Naive B cell (primary cell): Measurements from ENCODE around the gene KLHL21. TPM values are rescaled to one million over a fixed set of nuclear protein-coding genes. Genes with fewer than 3 reads are reported as not detected.
"Not testable (repeated sequence)": the region's sequence is repeated elsewhere in the genome, so short reads cannot be mapped to it uniquely, and the experiment has no call there.

Source experiments
- ATAC-seq, 2 donors: fragments of 150-1000 bp; cut with Tn5 transposase; 2 replicates each; pipeline ENCODE4 v1.10.0; 2021; ENCODE audit warnings: low read depth in 2 of 2, mild to moderate bottlenecking in 2 of 2, moderate library complexity in 2 of 2
- DNase-seq: peaks from one replicate; pipeline ENCODE4 v3.0.0; 2022
- H3K27ac Mint-ChIP-seq, 6 donors: one replicate each; pipeline ENCODE4 v1.8.0; 2020 to 2022; ENCODE audit warnings: mild to moderate bottlenecking in 6 of 6, mixed read lengths in 6 of 6, moderate library complexity in 5 of 6, inconsistent platforms in 2 of 6
- H3K27me3 Mint-ChIP-seq, 3 donors: one replicate each; pipeline ENCODE4 v1.8.0; 2021 to 2022; ENCODE audit warnings: mixed read lengths in 3 of 3, mild to moderate bottlenecking in 1 of 3
- H3K36me3 Mint-ChIP-seq, 2 donors: one replicate each; pipeline ENCODE4 v1.8.0; 2020 to 2022; ENCODE audit warnings: mixed read lengths in 2 of 2, inconsistent platforms in 1 of 2, mild to moderate bottlenecking in 1 of 2
- H3K4me1 Mint-ChIP-seq, 3 donors: one replicate each; pipeline ENCODE4 v1.8.0; 2020 to 2022; ENCODE audit warnings: mixed read lengths in 3 of 3, inconsistent platforms in 1 of 3, mild to moderate bottlenecking in 1 of 3, moderate library complexity in 1 of 3
- H3K4me3 Mint-ChIP-seq, 8 donors: one replicate each; pipeline ENCODE4 v1.8.0; 2020 to 2022; ENCODE audit warnings: mild to moderate bottlenecking in 8 of 8, mixed read lengths in 8 of 8, moderate library complexity in 8 of 8, inconsistent platforms in 2 of 8
- H3K9me3 Mint-ChIP-seq, 7 donors: one replicate each; pipeline ENCODE4 v1.8.0; 2020 to 2022; ENCODE audit warnings: mixed read lengths in 7 of 7, mild to moderate bottlenecking in 5 of 7, inconsistent platforms in 2 of 7, moderate library complexity in 1 of 7
- polyA plus RNA-seq, 6 donors: library from polyadenylated mRNA; unstranded; fragments of 300-500 nt; fragmentation: Illumina TruSeq; gene quantifications; one replicate each; pipeline ENCODE4 v1.2.3, GENCODE V29; 2021; ENCODE audit warnings: low read depth in 6 of 6

The KLHL21 gene
- polyA plus RNA-seq, 6 donors from 2014 or later = 9.7 to 17.9 (median 10.5) TPM

- H3K36me3 Mint-ChIP-seq = no peaks in the 10 kb centered on the region
- no peak for ATAC-seq
- no peak overlapping the region for H3K27ac Mint-ChIP-seq
- no peaks in the 10 kb centered on the region for H3K9me3 Mint-ChIP-seq
- no peak overlapping the region for H3K4me3 Mint-ChIP-seq
- peaks cover 0 to 8% (median 0%) of the 10 kb centered on the region in 3 donors for H3K27me3 Mint-ChIP-seq
- peaks cover 0 to 7% (median 0%) of the 10 kb centered on the region in 3 donors for H3K4me1 Mint-ChIP-seq
- DNase-seq = no peak
Observed at GRCh38 chr1:6560267-6560666, 42.4 kb downstream of the KLHL21 start.

GRCh38 chr1:6559161-6559560 lies 43.5 kb downstream of the KLHL21 start:
- not testable (repeated sequence) for H3K27ac Mint-ChIP-seq, DNase-seq, ATAC-seq, H3K9me3 Mint-ChIP-seq, H3K36me3 Mint-ChIP-seq, H3K27me3 Mint-ChIP-seq
- H3K4me3 Mint-ChIP-seq = peak overlapping the region in 1 of 8 donors; percentile 21
- H3K4me1 Mint-ChIP-seq = peaks cover 0 to 14% (median 5%) of the 10 kb centered on the region in 3 donors

GRCh38 chr1:6557597-6557996 lies 45.1 kb downstream of the KLHL21 start:
- ATAC-seq (no peak), DNase-seq (no peak)
- no peaks in the 10 kb centered on the region for H3K9me3 Mint-ChIP-seq
- H3K27ac Mint-ChIP-seq = peak overlapping the region in 1 of 6 donors; percentile 51
- peak overlapping the region in 1 of 8 donors; percentile 68 for H3K4me3 Mint-ChIP-seq
- H3K36me3 Mint-ChIP-seq = no peaks in the 10 kb centered on the region
- H3K27me3 Mint-ChIP-seq = peaks cover 0 to 8% (median 0%) of the 10 kb centered on the region in 3 donors
- peaks cover 6 to 24% (median 10%) of the 10 kb centered on the region in 3 donors for H3K4me1 Mint-ChIP-seq

GRCh38 chr1:6554907-6555778 lies 47.5 kb downstream of the KLHL21 start, which contains the start of gene TAS1R1:
TAS1R1 (plus strand) TSS chr1:6555307; CDS start chr1:6555374, 67 bp downstream.
- no peak for ATAC-seq
- H3K27ac Mint-ChIP-seq = peak within 1 kb of the TSS; percentile 59 to 87 (median 78)
- H3K36me3 Mint-ChIP-seq = no peaks in the 10 kb centered on the region
- H3K27me3 Mint-ChIP-seq = no peaks in the 10 kb centered on the region
- H3K4me3 Mint-ChIP-seq = peak within 1 kb of the TSS; percentile 78 to 92 (median 88)
- H3K9me3 Mint-ChIP-seq = no peaks in the 10 kb centered on the region
- peaks cover 11 to 31% (median 11%) of the 10 kb centered on the region in 3 donors for H3K4me1 Mint-ChIP-seq
- no peak for DNase-seq

- DNase-seq = peak; percentile 95
- Mint-ChIP-seq H3K27me3 (no peaks in the 10 kb centered on the region), H3K36me3 (no peaks in the 10 kb centered on the region), H3K4me3 (peak within 1 kb of the TSS; percentile 78 to 92 (median 88)), H3K4me1 (peaks cover 11 to 31% (median 11%) of the 10 kb centered on the region in 3 donors), H3K9me3 (no peaks in the 10 kb centered on the region), H3K27ac (peak within 1 kb of the TSS; percentile 61 to 87 (median 78))
- ATAC-seq = peak; percentile 99
Observed at GRCh38 chr1:6554031-6554906, 48.4 kb downstream of the KLHL21 start, which contains the start of gene NOL9. NOL9 (minus strand) TSS chr1:6554513; CDS start chr1:6554502, 11 bp downstream.

GRCh38 chr1:6547301-6547700 lies 55.4 kb downstream of the KLHL21 start:
- Mint-ChIP-seq H3K36me3 (peaks cover 10 to 25% of the 10 kb centered on the region in 2 donors), H3K4me1 (peaks cover 20 to 23% (median 23%) of the 10 kb centered on the region in 3 donors), H3K9me3 (no peaks in the 10 kb centered on the region), H3K27me3 (no peaks in the 10 kb centered on the region), H3K4me3 (peak overlapping the region in 2 of 8 donors; percentile 26 to 30), H3K27ac (peak overlapping the region in 3 of 6 donors; percentile 73 to 88 (median 84))
- DNase-seq (no peak), ATAC-seq (no peak)

- peak overlapping the region in 4 of 6 donors; percentile 1 to 70 (median 34) for H3K27ac Mint-ChIP-seq
- peaks cover 10 to 25% of the 10 kb centered on the region in 2 donors for H3K36me3 Mint-ChIP-seq
- peaks cover 19 to 20% (median 20%) of the 10 kb centered on the region in 3 donors for H3K4me1 Mint-ChIP-seq
- no peaks in the 10 kb centered on the region for H3K27me3 Mint-ChIP-seq
- H3K4me3 Mint-ChIP-seq = peak overlapping the region in 3 of 8 donors; percentile 2 to 26 (median 22)
- no peak for ATAC-seq
- DNase-seq = no peak
- no peaks in the 10 kb centered on the region for H3K9me3 Mint-ChIP-seq
Observed at GRCh38 chr1:6546326-6546725, 56.3 kb downstream of the KLHL21 start.

GRCh38 chr1:6545276-6546112 lies 57.2 kb downstream of the KLHL21 start:
- Mint-ChIP-seq H3K4me3 (peak overlapping the region in 6 of 8 donors; percentile 3 to 63 (median 11)), H3K4me1 (peaks cover 19 to 20% (median 20%) of the 10 kb centered on the region in 3 donors), H3K27ac (peak overlapping the region in 5 of 6 donors; percentile 22 to 74 (median 43)), H3K9me3 (no peaks in the 10 kb centered on the region), H3K27me3 (no peaks in the 10 kb centered on the region), H3K36me3 (peaks cover 10 to 25% of the 10 kb centered on the region in 2 donors)
- ATAC-seq = no peak
- DNase-seq = no peak

- Mint-ChIP-seq H3K9me3 (no peaks in the 10 kb centered on the region), H3K4me1 (peaks cover 17 to 20% (median 19%) of the 10 kb centered on the region in 3 donors), H3K36me3 (peaks cover 10 to 25% of the 10 kb centered on the region in 2 donors), H3K27ac (peak overlapping the region in 3 of 6 donors; percentile 6 to 74 (median 74)), H3K27me3 (no peaks in the 10 kb centered on the region), H3K4me3 (peak overlapping the region in 1 of 8 donors; percentile 8)
- ATAC-seq (no peak), DNase-seq (no peak)
Observed at GRCh38 chr1:6544831-6545230, 57.8 kb downstream of the KLHL21 start.

Other genes starting within 250 kb of the KLHL21 start
- gene ACOT7, start 209.1 kb downstream of the KLHL21 start, polyA plus RNA-seq = 1 to 10 TPM; 1.8 to 3.7 (median 2.9) TPM
- gene HES2, start 182.9 kb downstream of the KLHL21 start, polyA plus RNA-seq = not detected
- not detected for gene ESPN, start 178.1 kb downstream of the KLHL21 start, polyA plus RNA-seq
- gene TNFRSF25, start 136.7 kb downstream of the KLHL21 start, polyA plus RNA-seq = under 1 TPM in 2 of 6 donors, not detected in 4; 0.28 to 0.68 TPM
- not detected for gene PLEKHG5, start 111.2 kb downstream of the KLHL21 start, polyA plus RNA-seq
- 10 to 100 TPM in 5 of 6 donors, 1 to 10 TPM in 1; 4.1 to 22.3 (median 18.4) TPM for gene NOL9, start 48.4 kb downstream of the KLHL21 start, polyA plus RNA-seq
- under 1 TPM in 2 of 6 donors, not detected in 4; 0.16 to 0.22 TPM for gene TAS1R1, start 47.6 kb downstream of the KLHL21 start, polyA plus RNA-seq
- 10 to 100 TPM; 13.3 to 30.2 (median 24.4) TPM for gene ZBTB48, start 22.9 kb downstream of the KLHL21 start, polyA plus RNA-seq
- 1 to 10 TPM; 2.7 to 6.0 (median 4.2) TPM for gene PHF13, start 10.9 kb upstream of the KLHL21 start, polyA plus RNA-seq
- 10 to 100 TPM; 10.4 to 26.9 (median 21.7) TPM for gene THAP3, start 22.0 kb upstream of the KLHL21 start, polyA plus RNA-seq
- gene DNAJC11, start 98.9 kb upstream of the KLHL21 start, polyA plus RNA-seq = 10 to 100 TPM; 17.4 to 24.6 (median 20.5) TPM
- gene CAMTA1, start 182.6 kb upstream of the KLHL21 start, polyA plus RNA-seq = 100 to 1,000 TPM in 1 of 6 donors, 10 to 100 TPM in 5; 75.4 to 140 (median 88.8) TPM